ENCODE data around the gene KIZ.

KIZ gene

DNA sequence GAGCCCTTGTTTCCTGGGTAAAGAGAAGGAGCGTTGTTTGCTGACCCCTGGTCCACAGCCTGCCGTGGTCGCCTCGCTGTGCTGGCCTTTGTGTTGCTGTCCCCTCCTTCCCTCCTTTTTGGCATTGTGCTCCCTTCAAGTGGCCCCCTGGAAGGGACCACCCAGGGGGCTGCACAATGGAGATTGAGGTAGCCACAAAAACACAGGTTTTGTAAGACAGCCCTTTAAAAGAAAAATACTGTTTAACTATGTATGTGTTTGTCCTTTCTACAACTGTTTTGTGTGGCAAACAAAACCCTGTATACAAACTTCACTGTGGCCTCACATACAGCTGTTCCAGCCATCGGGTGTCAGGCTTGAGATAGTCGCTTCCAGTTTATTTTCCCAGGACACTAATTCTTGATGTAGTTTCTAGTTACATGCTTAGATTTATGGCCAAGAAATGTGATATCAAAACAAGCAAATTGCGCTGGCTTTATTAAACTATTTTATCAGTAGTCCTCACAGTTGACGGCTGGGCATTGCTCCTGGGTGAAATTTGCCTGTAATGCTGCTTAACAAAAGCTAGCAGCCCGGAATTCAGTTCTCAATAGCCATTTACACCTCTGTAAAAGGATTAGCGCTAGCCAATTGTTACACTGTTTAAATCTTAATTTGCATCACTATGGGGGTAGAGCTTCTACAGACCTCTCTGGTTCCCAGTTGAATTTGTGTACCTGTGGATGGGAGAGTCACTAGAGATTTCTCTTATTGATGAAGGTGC is 64.1 kb downstream of the KIZ start:
- TF ChIP-seq POLR2AphosphoS5 (IDR thresholded peaks at IDR 0.05; ENCODE audit: low read depth, low read length) (no peak), TAF1 (IDR thresholded peaks at IDR 0.05; ENCODE audit: borderline replicate concordance, insufficient read depth, low read length) (no peak), SIN3A (IDR thresholded peaks at IDR 0.05; ENCODE audit: borderline replicate concordance, insufficient read depth, low read length) (no peak), FOXP2 (optimal IDR thresholded peaks at IDR 0.05; ENCODE audit: borderline replicate concordance, extremely low read depth, extremely low read length, insufficient read depth) (no peak)
- TF ChIP-seq, protein P1, sequence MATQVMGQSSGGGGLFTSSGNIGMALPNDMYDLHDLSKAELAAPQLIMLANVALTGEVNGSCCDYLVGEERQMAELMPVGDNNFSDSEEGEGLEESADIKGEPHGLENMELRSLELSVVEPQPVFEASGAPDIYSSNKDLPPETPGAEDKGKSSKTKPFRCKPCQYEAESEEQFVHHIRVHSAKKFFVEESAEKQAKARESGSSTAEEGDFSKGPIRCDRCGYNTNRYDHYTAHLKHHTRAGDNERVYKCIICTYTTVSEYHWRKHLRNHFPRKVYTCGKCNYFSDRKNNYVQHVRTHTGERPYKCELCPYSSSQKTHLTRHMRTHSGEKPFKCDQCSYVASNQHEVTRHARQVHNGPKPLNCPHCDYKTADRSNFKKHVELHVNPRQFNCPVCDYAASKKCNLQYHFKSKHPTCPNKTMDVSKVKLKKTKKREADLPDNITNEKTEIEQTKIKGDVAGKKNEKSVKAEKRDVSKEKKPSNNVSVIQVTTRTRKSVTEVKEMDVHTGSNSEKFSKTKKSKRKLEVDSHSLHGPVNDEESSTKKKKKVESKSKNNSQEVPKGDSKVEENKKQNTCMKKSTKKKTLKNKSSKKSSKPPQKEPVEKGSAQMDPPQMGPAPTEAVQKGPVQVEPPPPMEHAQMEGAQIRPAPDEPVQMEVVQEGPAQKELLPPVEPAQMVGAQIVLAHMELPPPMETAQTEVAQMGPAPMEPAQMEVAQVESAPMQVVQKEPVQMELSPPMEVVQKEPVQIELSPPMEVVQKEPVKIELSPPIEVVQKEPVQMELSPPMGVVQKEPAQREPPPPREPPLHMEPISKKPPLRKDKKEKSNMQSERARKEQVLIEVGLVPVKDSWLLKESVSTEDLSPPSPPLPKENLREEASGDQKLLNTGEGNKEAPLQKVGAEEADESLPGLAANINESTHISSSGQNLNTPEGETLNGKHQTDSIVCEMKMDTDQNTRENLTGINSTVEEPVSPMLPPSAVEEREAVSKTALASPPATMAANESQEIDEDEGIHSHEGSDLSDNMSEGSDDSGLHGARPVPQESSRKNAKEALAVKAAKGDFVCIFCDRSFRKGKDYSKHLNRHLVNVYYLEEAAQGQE (IDR thresholded peaks at IDR 0.05; ENCODE audit: insufficient read depth in 1 of 2, low read depth in 2 of 2, low read length in 2 of 2) = no peak

DNA sequence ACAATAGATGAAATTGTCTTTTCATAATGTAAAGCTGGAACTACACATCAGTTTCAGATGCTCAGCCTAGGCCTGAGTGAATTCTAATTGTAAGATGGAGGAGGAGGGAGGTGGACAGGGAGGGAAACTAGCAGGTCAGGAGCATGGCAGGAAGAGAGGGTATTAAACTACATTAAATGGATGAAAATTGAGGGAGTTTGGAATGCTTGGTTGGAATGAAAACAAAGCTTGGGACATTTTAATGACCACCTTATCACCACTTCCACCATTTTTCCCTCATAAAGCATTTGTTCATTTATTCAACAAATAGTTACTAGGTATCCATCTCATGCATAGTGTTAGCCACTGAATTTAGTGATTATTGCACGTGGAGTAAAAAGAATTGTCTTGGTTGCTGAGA is 65.0 kb downstream of the KIZ start:
- no peak for TF ChIP-seq FOXP2 (optimal IDR thresholded peaks at IDR 0.05; ENCODE audit: borderline replicate concordance, extremely low read depth, extremely low read length, insufficient read depth)
- no peak for TF ChIP-seq TAF1 (IDR thresholded peaks at IDR 0.05; ENCODE audit: borderline replicate concordance, insufficient read depth, low read length)
- no peak for TF ChIP-seq POLR2AphosphoS5 (IDR thresholded peaks at IDR 0.05; ENCODE audit: low read depth, low read length)
- TF ChIP-seq SIN3A (IDR thresholded peaks at IDR 0.05; ENCODE audit: borderline replicate concordance, insufficient read depth, low read length) = no peak
- TF ChIP-seq, protein P1 (IDR thresholded peaks at IDR 0.05; ENCODE audit: insufficient read depth in 1 of 2, low read depth in 2 of 2, low read length in 2 of 2) = no peak

DNA sequence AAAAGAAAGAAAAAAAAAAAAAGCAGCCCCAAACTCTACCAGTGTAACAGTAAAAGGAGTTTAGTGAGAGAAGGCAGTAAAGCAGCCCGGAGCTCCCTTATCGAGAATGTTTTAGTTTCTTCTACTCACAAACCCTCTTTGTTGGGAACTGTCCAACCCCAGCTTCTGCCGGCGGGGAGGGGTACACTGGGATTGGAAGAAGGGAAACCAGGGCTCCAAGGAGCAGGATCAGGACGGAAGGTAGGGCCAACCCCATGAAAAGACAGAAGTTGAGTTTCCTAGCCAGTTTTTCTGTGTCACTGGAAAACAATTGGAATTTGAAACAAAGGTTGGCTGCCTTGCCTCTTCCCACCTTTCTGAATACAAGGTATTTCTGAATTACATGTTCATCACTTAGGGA is 66.0 kb downstream of the KIZ start:
- TF ChIP-seq TAF1 (IDR thresholded peaks at IDR 0.05; ENCODE audit: borderline replicate concordance, insufficient read depth, low read length) (no peak), POLR2AphosphoS5 (IDR thresholded peaks at IDR 0.05; ENCODE audit: low read depth, low read length) (no peak), SIN3A (IDR thresholded peaks at IDR 0.05; ENCODE audit: borderline replicate concordance, insufficient read depth, low read length) (no peak), FOXP2 (optimal IDR thresholded peaks at IDR 0.05; ENCODE audit: borderline replicate concordance, extremely low read depth, extremely low read length, insufficient read depth) (no peak)
- TF ChIP-seq, protein P1 (IDR thresholded peaks at IDR 0.05; ENCODE audit: insufficient read depth in 1 of 2, low read depth in 2 of 2, low read length in 2 of 2) = no peak

DNA sequence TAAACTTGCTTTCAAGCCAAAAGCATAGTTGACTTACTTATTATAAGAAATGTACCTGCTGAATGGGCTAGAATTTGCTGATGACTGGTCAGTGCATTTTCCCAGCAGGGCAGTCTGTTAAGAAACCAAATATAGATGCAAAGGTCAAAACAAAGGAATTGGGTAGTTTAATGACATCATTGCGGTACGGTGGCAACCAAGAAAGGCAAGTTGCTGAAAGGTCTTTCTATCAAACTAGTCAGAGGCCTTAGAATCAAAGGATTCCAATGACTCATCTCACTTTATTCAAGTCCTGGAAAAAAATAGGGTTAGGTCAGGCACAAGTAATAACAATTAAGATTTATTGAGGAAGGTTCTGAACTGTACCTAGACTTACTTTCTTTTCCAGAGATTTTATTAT is 76.4 kb downstream of the KIZ start:
- TF ChIP-seq SIN3A (IDR thresholded peaks at IDR 0.05; ENCODE audit: borderline replicate concordance, insufficient read depth, low read length) = no peak
- no peak for TF ChIP-seq TAF1 (IDR thresholded peaks at IDR 0.05; ENCODE audit: borderline replicate concordance, insufficient read depth, low read length)
- no peak for TF ChIP-seq FOXP2 (optimal IDR thresholded peaks at IDR 0.05; ENCODE audit: borderline replicate concordance, extremely low read depth, extremely low read length, insufficient read depth)
- no peak for TF ChIP-seq POLR2AphosphoS5 (IDR thresholded peaks at IDR 0.05; ENCODE audit: low read depth, low read length)
- TF ChIP-seq, protein P1 (IDR thresholded peaks at IDR 0.05; ENCODE audit: insufficient read depth in 1 of 2, low read depth in 2 of 2, low read length in 2 of 2) = no peak

All from PFSK-1 (cell line).